GM10266 (cell line): ENCODE measurements around the gene OSBPL10.

Experiments
- DNase-seq: peaks from one replicate; pipeline ENCODE4 v3.0.0; 2012; ENCODE audit errors: extremely low spot score
- TF ChIP-seq, protein P1 (sequence below): IDR thresholded peaks from 2 replicates; pipeline ENCODE4 v1.5.1; 2012; ENCODE audit warnings: mild to moderate bottlenecking, low read depth; ENCODE audit not compliant: control insufficient read depth, insufficient read depth; ENCODE audit errors: missing control alignments

Gene OSBPL10

DNA sequence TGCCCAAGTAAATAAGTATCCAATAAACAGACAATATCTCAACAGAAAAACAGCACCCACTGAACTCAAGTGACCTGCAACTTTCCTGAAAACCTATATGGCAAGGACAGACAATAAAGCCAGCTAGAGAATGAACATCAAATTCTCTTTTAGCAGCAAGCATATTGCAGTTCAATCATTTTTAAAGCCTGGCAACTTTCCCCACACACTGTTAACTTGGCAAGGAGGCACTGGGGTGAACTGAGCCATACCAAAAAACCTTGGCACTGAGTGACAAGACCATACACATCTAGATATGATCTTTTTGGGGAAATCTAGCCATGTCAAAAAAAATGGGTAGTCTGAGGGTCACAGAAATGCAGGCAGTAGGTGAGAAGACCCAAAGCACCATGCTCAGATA, 273.8 kb downstream of the OSBPL10 start:
- TF ChIP-seq, protein P1, sequence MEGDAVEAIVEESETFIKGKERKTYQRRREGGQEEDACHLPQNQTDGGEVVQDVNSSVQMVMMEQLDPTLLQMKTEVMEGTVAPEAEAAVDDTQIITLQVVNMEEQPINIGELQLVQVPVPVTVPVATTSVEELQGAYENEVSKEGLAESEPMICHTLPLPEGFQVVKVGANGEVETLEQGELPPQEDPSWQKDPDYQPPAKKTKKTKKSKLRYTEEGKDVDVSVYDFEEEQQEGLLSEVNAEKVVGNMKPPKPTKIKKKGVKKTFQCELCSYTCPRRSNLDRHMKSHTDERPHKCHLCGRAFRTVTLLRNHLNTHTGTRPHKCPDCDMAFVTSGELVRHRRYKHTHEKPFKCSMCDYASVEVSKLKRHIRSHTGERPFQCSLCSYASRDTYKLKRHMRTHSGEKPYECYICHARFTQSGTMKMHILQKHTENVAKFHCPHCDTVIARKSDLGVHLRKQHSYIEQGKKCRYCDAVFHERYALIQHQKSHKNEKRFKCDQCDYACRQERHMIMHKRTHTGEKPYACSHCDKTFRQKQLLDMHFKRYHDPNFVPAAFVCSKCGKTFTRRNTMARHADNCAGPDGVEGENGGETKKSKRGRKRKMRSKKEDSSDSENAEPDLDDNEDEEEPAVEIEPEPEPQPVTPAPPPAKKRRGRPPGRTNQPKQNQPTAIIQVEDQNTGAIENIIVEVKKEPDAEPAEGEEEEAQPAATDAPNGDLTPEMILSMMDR, result no peak
- DNase-seq, result no peak

DNA sequence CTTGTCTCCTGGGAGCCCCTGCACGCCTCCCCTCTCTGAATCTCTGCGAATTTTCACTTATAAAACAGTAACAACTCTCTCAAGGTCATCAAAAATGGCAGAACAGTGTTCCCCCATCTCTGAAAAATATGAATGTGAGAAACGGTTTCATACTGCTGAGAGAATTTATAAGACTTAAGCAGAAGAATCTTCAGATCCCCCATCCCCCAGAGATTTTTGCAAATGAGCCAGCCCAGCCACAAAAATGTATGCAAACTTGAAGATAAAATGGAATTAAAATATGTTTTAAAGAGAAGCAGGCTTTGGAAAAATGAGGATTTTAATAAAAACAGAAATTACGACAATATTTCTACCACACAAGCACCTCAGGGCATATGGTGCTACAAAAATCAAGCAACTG, 275.3 kb downstream of the OSBPL10 start:
- TF ChIP-seq, protein P1, result no peak
- DNase-seq, result no peak

DNA sequence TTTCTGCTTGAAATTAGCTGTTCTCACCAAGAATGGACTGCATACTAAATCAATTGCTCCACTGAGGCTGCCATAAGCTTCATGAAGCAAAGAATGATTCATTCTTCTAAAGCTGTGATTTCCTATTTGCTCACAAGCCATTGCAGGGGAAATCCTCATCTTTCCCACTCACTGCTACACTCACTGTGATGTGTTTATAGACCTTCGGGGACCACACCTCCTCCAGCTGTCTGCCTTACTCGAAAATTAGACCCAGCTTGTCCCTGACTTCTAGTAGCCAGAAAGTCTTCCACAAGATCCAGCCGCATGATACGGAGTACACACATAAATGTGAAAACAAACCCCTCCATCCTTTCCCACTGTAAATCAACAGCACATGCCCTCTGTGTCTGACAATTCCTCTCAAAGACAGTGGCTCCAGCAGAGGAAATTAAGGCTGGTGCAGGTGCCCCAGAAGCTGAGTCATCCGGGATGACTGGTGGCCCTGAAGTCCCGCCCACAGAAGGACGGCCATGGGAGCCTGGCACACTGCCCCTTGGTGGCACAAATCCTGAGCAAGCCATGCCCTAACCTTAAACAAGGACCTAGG, 276.4 kb downstream of the OSBPL10 start:
- TF ChIP-seq, protein P1, result no peak
- DNase-seq, result no peak

DNA sequence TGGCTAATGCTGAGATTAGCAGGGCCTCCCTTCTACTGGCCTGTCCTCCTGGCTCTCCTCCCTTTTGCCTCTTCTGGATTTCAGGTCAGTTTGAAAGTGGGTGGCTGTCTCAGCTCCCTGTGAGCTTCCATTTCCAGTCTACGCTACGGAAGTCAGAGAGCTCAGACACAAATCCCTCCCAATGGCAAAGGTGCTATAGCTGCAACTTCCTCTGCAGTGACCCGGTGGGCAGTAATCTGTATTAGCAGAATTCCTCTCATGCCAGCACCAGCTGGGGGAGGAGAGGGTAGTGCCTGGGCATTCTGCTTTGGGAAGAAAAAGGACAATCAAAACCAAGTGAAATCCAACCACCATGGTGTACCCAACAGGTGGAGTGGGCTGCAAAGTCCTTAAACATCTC, 276.9 kb downstream of the OSBPL10 start:
- TF ChIP-seq, protein P1, result no peak
- no peak for DNase-seq

DNA sequence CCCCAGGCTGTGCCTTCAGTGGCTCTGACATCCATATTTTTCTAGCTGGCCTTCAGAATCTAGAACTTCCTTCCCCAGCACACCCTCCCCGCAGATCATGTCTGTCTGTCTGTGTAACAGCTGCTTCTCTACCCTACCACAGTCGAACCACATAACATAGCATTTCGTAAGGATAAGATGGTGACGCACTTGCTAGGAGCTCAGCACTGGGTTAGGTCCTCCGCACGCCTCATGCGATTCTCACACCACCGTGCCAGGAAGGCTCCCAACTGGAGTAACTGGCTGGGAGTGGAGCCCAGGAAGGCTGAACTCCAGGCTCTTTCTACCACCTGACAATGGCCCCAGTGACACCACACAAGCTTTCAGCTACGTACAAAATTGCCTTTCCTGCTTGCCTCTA, 279.8 kb downstream of the OSBPL10 start:
- TF ChIP-seq, protein P1, result no peak
- DNase-seq, result no peak

DNA sequence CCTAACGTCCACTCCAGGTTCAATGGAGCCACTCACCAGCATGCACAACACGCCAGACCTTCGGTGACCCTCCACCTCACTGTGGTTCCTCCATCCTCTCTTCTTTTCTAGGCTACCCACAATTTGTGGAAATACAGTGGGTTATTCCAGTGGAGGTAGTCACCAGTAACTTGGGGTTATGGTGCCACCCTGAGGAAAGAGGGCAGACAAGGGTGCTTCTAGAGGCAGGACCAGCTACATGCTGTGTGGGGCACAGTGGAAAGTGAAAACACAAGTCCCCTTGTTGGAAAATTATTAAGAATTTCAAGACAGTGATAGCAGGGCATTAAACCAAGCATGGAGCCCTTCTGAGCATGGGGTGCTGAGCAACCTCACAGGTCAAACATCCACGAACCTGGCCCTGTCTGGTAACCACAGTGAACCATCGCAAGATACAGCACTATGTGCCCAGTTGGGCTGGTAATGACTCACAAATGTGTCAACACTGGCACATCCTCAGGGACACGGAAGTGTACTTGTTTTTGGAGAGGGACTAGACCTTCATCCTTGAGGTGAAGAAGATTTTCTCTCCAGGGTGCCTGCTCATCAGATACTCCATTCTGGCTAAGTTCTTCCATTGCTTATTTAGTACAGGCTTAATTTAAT, 281.6 kb downstream of the OSBPL10 start:
- TF ChIP-seq, protein P1, result peak; percentile 20
- DNase-seq, result no peak

DNA sequence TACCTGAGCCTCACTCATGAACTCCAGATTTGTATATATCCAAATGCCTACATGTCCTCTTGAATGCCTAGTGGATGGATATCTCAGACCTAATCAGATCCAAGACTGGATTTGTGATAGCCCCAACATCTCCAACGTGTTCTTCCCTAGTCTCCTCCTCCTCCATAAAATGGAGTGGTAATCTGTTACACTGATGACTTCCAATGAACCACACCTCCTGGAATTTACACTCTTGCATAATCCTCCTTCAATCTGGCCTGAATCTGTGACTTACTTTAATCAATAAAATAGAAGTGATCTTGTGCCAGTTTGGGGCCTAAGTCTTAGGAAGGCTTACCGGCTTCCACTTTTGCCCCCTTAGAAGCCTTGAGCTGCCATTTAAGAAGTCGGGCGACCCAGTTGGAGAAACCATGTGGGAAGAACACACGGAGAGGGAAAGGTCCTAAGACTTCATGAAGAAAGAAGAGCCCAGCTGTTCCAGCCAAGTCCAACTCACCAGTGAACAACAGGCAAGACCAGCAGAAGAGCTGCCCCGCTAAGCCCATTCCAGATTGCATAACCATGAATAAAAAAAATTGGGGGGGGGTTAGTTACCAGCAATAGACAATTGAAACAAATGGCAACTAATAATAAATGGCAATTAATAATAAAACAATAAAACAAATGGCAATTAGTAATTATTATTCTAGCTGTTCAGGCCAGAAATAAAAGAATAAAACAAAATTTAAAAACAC, 284.1 kb downstream of the OSBPL10 start:
- DNase-seq, result no peak
- TF ChIP-seq, protein P1, result no peak
